Activated CD4-positive, alpha-beta T cell treated with anti-CD3 and anti-CD28 coated beads, Interleukin-2, Interleukin-4, amounts not matched to agents 100 ng/mL and 50 ng/mL, durations not matched to agents 16 hours and 8 hours (primary cell): ENCODE measurements around the gene ACSF2.
A peak's percentile ranks its signal among the peaks of the same experiment; 100 is the strongest.

Experiments
- DNase-seq: peaks from one replicate; pipeline ENCODE4 v3.0.0-alpha.2; 2020; ENCODE audit warnings: low spot score

Gene ACSF2

GRCh38 chr17:50501054-50501453 is 75.0 kb downstream of the ACSF2 start:
- DNase-seq = peak; percentile 22

- DNase-seq = no peak
Observed at GRCh38 chr17:50502301-50502990, 76.4 kb downstream of the ACSF2 start.

GRCh38 chr17:50505591-50506130 is 79.6 kb downstream of the ACSF2 start:
- DNase-seq = no peak

GRCh38 chr17:50506298-50506697 is 80.3 kb downstream of the ACSF2 start:
- DNase-seq = no peak

- DNase-seq = peak; percentile 82
Observed at GRCh38 chr17:50507871-50508572, 82.0 kb downstream of the ACSF2 start, which contains the start of gene MYCBPAP. Gene MYCBPAP (plus strand): TSS chr17:50508439. CDS start chr17:50508675, 236 bp downstream.

- no peak for DNase-seq
Observed at GRCh38 chr17:50508573-50509460, 82.8 kb downstream of the ACSF2 start.

- DNase-seq = peak; percentile 89
Observed at GRCh38 chr17:50511058-50511457, 85.0 kb downstream of the ACSF2 start.

- no peak for DNase-seq
Observed at GRCh38 chr17:50513495-50513894, 87.5 kb downstream of the ACSF2 start.

- no peak for DNase-seq
Observed at GRCh38 chr17:50514388-50514787, 88.4 kb downstream of the ACSF2 start.

- DNase-seq = no peak
Observed at GRCh38 chr17:50514936-50515702, 89.1 kb downstream of the ACSF2 start.

- DNase-seq = no peak
Observed at GRCh38 chr17:50517011-50517410, 91.0 kb downstream of the ACSF2 start.

- DNase-seq = no peak
Observed at GRCh38 chr17:50517504-50518383, 91.7 kb downstream of the ACSF2 start.

- no peak for DNase-seq
Observed at GRCh38 chr17:50518384-50519023, 92.5 kb downstream of the ACSF2 start.

GRCh38 chr17:50519141-50519834 is 93.3 kb downstream of the ACSF2 start:
- no peak for DNase-seq

GRCh38 chr17:50520483-50520882 is 94.5 kb downstream of the ACSF2 start:
- DNase-seq = no peak

GRCh38 chr17:50521514-50521913 is 95.5 kb downstream of the ACSF2 start:
- no peak for DNase-seq

GRCh38 chr17:50522766-50523165 is 96.7 kb downstream of the ACSF2 start:
- no peak for DNase-seq

- DNase-seq = no peak
Observed at GRCh38 chr17:50523208-50523607, 97.2 kb downstream of the ACSF2 start.
